Measurements from ENCODE around the gene TBC1D16. TPM values are rescaled to one million over a fixed set of nuclear protein-coding genes. Genes with fewer than 3 reads are reported as not detected.

Gene TBC1D16
- total RNA-seq, 1 experiment from 2014 or later, result 85.8 TPM

DNA sequence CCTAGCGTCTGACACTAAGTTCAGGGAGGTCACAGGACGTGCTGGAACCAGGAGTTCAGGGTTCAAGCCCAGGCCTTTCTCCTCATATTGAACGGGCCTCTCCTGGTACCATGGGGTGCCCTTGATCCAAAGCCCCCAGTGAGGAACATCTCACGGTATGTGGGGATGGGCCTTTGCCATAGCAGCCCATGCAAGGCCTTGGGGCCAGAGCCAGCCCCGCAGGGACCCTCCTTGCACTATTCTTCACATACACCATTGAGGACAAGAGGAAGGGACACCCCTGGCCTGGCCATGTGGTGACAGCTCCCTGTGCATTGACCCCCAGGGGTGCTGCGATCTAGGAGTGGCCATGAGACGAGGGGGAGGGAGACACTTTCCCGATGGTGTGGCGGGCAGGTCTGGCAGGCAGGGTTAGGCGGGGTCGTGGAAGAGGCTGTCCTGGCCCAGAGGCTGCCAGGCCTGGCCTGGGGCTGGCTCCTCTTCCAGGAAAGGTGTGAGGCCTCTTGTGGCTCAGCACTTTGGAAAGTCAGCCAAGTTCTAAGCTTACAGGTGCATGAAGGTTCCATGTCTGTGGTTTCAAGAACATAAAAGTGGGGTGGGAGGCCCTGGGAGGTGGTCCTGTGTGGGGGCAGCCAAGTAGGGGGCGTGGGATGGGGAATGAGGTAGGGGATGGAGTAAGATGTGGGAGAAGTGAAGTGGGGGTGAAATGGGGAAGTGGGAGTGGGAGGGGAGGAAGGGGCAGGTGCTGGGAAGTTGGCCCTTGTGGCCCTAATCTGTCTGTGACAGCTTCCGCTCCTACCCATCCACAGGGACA is 107.8 kb downstream of the TBC1D16 start:
- peaks cover 31% of the 10 kb centered on the region for H3K27me3 Mint-ChIP-seq (ENCODE audit: low read depth)
- no peak overlapping the region for H4K5ac ChIP-seq (ENCODE audit: insufficient read length, low read depth, low read length)

More for the DNA sequence above, 107.8 kb downstream of the TBC1D16 start:
- H3K4me2 ChIP-seq (ENCODE audit: insufficient read depth, insufficient read length, low read length), result no peak overlapping the region
- DNase-seq, result no peak
- no peaks in the 10 kb centered on the region for H3K27me3 ChIP-seq (ENCODE audit: insufficient read depth, low read length)
- H3K79me1 ChIP-seq (ENCODE audit: insufficient read depth, low read depth, low read length, poor library complexity, severe bottlenecking), result no peaks in the 10 kb centered on the region
- H4K91ac ChIP-seq (ENCODE audit: insufficient read length, low read depth, low read length), result no peak overlapping the region
- Mint-ChIP-seq H3K27ac (no peak overlapping the region), H3K4me1 (peaks cover 32 to 50% of the 10 kb centered on the region in 2 experiments), H3K4me3 (no peak overlapping the region), H3K36me3 (ENCODE audit: insufficient read depth in 1 of 3, low read depth in 3 of 3) (peaks cover 0 to 2% (median 0%) of the 10 kb centered on the region in 3 experiments; a peak in 2 of 7 replicates), H3K9me3 (no peaks in the 10 kb centered on the region; a peak in 1 of 5 replicates)
- peaks cover 7% of the 10 kb centered on the region for H3K4me1 ChIP-seq (ENCODE audit: insufficient read depth, low read length)
- TF ChIP-seq, protein P1, sequence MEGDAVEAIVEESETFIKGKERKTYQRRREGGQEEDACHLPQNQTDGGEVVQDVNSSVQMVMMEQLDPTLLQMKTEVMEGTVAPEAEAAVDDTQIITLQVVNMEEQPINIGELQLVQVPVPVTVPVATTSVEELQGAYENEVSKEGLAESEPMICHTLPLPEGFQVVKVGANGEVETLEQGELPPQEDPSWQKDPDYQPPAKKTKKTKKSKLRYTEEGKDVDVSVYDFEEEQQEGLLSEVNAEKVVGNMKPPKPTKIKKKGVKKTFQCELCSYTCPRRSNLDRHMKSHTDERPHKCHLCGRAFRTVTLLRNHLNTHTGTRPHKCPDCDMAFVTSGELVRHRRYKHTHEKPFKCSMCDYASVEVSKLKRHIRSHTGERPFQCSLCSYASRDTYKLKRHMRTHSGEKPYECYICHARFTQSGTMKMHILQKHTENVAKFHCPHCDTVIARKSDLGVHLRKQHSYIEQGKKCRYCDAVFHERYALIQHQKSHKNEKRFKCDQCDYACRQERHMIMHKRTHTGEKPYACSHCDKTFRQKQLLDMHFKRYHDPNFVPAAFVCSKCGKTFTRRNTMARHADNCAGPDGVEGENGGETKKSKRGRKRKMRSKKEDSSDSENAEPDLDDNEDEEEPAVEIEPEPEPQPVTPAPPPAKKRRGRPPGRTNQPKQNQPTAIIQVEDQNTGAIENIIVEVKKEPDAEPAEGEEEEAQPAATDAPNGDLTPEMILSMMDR (conservative IDR thresholded peaks at IDR 0.05), result no peak
- peaks cover 8% of the 10 kb centered on the region for H3K23me2 ChIP-seq (ENCODE audit: insufficient read length, low read depth, low read length, poor library complexity, severe bottlenecking)
- no peak overlapping the region for H3K4ac ChIP-seq (ENCODE audit: low read depth, low read length)
- no peak overlapping the region for H3K18ac ChIP-seq (ENCODE audit: insufficient read length, low read depth, low read length)
- H2BK12ac ChIP-seq (ENCODE audit: insufficient read length, low read depth, low read length), result no peak overlapping the region
- H2BK120ac ChIP-seq (ENCODE audit: low read depth, low read length, poor library complexity, severe bottlenecking), result no peak overlapping the region
- no peak overlapping the region for H3K56ac ChIP-seq (ENCODE audit: insufficient read length, low read depth, low read length)
- no peak overlapping the region for H2BK5ac ChIP-seq (ENCODE audit: insufficient read length, low read length)
- no peak overlapping the region for H2BK20ac ChIP-seq (ENCODE audit: low read depth, low read length, poor library complexity, severe bottlenecking)
- no peak overlapping the region for H2AFZ ChIP-seq (ENCODE audit: low read length)
- H3K9me3 ChIP-seq (ENCODE audit: control insufficient read depth, low read depth, low read length), result no peaks in the 10 kb centered on the region
- no peak overlapping the region for H3K9ac ChIP-seq (ENCODE audit: extremely low read depth, insufficient read length, low read length)
- WGBS (ENCODE audit: extremely low coverage, insufficient read length, low lambda C conversion rate), result no CpG with 5 or more reads among the region's 13 CpGs
- no peaks in the 10 kb centered on the region for H3K79me2 ChIP-seq (ENCODE audit: insufficient read depth, low read length)
- no peaks in the 10 kb centered on the region for H4K20me1 ChIP-seq (ENCODE audit: control insufficient read depth, insufficient read depth, insufficient read length)
- no peak overlapping the region for H2AK5ac ChIP-seq (ENCODE audit: insufficient read length, low read length)
- H3T11ph ChIP-seq (ENCODE audit: low read length), result no peak overlapping the region
- no peak overlapping the region for H3K23ac ChIP-seq (ENCODE audit: insufficient read length, low read depth, low read length)
- no peak overlapping the region for H3K27ac ChIP-seq (ENCODE audit: insufficient read length, low read depth, low read length)
- no peak overlapping the region; the same call in 1 of the 2 replicates for H3K14ac ChIP-seq (ENCODE audit: insufficient read depth, low read length)
- no peak overlapping the region for H4K8ac ChIP-seq (replicated peaks; ENCODE audit: insufficient read length, low read depth, low read length)
- H2BK15ac ChIP-seq (ENCODE audit: low read depth, low read length), result no peak overlapping the region
